Hepatocyte (in vitro differentiated cells): ENCODE measurements around the gene ZNF117. TPM values are rescaled to one million over a fixed set of nuclear protein-coding genes. Genes with fewer than 3 reads are reported as not detected.

Experiments used
- DNase-seq: peaks from one replicate; pipeline ENCODE4 v3.0.0-alpha.2; 2016; ENCODE audit warnings: low spot score
- H2AFZ ChIP-seq: fragments of 200-600 bp; sonication (generic); 2 replicates; pipeline ENCODE4 v1.6.0; 2016; ENCODE audit warnings: antibody characterized with exemption, mild to moderate bottlenecking
- H3K27ac ChIP-seq: fragments of 200-600 bp; sonication (generic); 2 replicates; pipeline ENCODE4 v1.5.1; 2016; ENCODE audit warnings: mild to moderate bottlenecking
- H3K27me3 ChIP-seq: fragments of 200-600 bp; sonication (generic); 2 replicates; pipeline ENCODE4 v1.6.1; 2016
- H3K36me3 ChIP-seq: fragments of 200-600 bp; sonication (generic); replicated peaks from 2 replicates; pipeline ENCODE4 v1.5.1; 2016; ENCODE audit warnings: low read depth; ENCODE audit not compliant: insufficient read depth
- H3K4me1 ChIP-seq: fragments of 200-600 bp; sonication (generic); 2 replicates; pipeline ENCODE4 v1.5.1; 2016; ENCODE audit warnings: mild to moderate bottlenecking, moderate library complexity; ENCODE audit not compliant: insufficient read depth
- H3K4me2 ChIP-seq: fragments of 200-600 bp; sonication (generic); 2 replicates; pipeline ENCODE4 v1.6.0; 2016
- H3K4me3 ChIP-seq: fragments of 200-600 bp; sonication (generic); 2 replicates; pipeline ENCODE4 v1.5.1; 2016; ENCODE audit warnings: mild to moderate bottlenecking
- H3K79me2 ChIP-seq: fragments of 200-600 bp; sonication (generic); 2 replicates; pipeline ENCODE4 v1.6.0; 2017; ENCODE audit warnings: mild to moderate bottlenecking
- H3K9me2 ChIP-seq: fragments of 200-600 bp; sonication (generic); replicated peaks from 2 replicates; pipeline ENCODE4 v1.6.0; 2017; ENCODE audit warnings: mild to moderate bottlenecking; ENCODE audit not compliant: insufficient read depth
- H3K9me3 ChIP-seq: fragments of 200-600 bp; sonication (generic); 2 replicates; pipeline ENCODE4 v1.5.1; 2016; ENCODE audit warnings: low read depth, mild to moderate bottlenecking
- H4K20me1 ChIP-seq: fragments of 200-600 bp; sonication (generic); 2 replicates; pipeline ENCODE4 v1.6.0; 2016; ENCODE audit warnings: mild to moderate bottlenecking; ENCODE audit not compliant: insufficient read depth, poor library complexity, severe bottlenecking
- EZH2 ChIP-seq: fragments of 200-600 bp; sonication (generic); IDR thresholded peaks from 2 replicates; pipeline ENCODE4 v1.6.1; 2016; ENCODE audit warnings: antibody characterized with exemption, mild to moderate bottlenecking, borderline replicate concordance
- EZH2phosphoT487 ChIP-seq: fragments of 200-600 bp; sonication (generic); IDR thresholded peaks from one replicate; pipeline ENCODE4 v1.6.1; 2018; ENCODE audit warnings: antibody characterized with exemption, mild to moderate bottlenecking, low read depth, moderate library complexity; ENCODE audit not compliant: unreplicated experiment, severe bottlenecking
- WGBS: methylation state at CpG from one replicate; pipeline ENCODE4 v1.1.6; 2016; ENCODE audit warnings: low lambda C conversion rate; ENCODE audit errors: missing lambda C conversion rate; 5-methylcytosine and 5-hydroxymethylcytosine counted together
- polyA plus RNA-seq: library from polyadenylated mRNA; unstranded; fragments of >200 nt; fragmentation: Nextera tagmentation; extraction: Ambion mirVana; gene quantifications from 2 replicates; pipeline ENCODE4 v1.2.1, GENCODE V29; 2016
- total RNA-seq: library from RNA; depleted of rRNA; stranded (reverse); fragments of >200 nt; gene quantifications from 2 replicates; pipeline ENCODE4 v1.2.3, GENCODE V29; 2014
- TF ChIP-seq, protein P1 (sequence below): fragments of 200-600 bp; sonication (generic); IDR thresholded peaks from 2 replicates; pipeline ENCODE4 v1.5.1; 2016; ENCODE audit warnings: antibody characterized with exemption, mild to moderate bottlenecking; ENCODE audit not compliant: poor library complexity

ZNF117 gene
- total and polyA plus RNA-seq, 2 experiments from 2014 or later = 4.1 to 16.8 TPM

DNA sequence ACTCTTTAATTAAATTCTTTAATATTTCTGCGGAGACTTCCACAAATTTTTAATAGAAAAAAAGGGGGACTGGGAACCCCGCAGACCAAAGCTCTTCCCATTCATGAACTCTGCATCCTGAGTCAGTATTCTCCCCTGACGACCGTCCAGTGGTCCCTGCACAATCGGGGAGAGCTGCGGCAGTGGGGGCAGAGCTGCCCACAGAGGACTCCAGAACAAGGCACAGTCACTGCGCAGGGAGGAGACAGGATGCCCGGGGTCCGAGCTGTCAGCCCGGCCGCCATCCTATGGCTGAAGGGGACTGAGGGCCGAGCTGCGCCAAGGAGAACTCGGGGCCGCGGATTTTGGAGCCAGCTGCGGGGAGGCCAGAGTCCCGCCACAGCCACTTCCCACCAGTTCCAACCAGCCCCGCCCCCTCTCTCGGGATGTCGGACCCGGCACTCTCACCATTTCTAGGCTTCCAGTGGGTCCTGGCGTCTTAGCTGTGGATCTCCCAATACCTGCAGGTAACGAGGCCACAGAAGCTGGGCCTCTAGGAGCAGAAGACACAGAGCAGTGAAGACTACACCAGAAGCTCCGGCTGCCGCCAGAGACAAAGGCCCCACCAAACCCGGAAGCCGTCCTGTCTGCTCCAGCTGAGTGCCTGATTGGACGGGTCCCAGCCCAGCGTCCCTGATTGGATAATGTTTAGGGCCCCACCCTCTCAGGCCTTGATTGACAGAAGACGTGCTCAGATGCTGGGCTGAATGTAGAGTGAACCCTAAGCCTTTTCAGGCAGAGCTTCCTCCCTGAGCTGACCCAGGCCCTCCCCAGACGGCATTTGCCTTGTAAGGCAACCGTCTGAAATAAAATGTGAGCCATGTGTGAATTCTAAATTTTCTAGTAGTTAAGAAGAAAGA, 15.5 kb upstream of the ZNF117 start, which contains the start of gene ERV3-1:
TSS of gene ERV3-1 (minus strand) at position 594 of the 899 bp plus-strand sequence. CDS start 13,661 bp downstream, outside the sequence.
- peaks cover 48% of the 10 kb centered on the region for H3K79me2 ChIP-seq
- 2% methylated on average over 33 of the region's 33 CpGs for WGBS
- H3K4me1 ChIP-seq = peaks cover 5% of the 10 kb centered on the region

DNA sequence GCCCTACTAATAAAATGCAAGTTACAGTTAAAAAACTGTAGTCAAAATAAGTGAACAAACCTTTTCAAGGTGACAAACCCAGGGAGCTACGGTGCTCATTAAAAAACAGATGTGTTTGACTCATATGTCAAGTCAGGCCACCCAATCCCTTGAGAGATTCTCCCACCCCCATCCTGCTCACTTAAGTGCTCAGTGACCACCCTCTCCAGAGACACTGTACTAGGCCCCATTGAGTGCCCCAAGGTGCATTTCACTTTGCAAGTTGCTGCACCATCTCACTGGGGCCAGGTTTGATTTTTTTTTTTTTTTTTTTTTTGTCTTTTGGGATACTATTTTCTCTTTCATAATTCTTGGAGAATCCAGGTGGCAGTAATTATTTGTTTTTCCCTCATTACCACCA, 13.7 kb upstream of the ZNF117 start:
- Histone ChIP-seq H3K79me2 (peaks cover 59% of the 10 kb centered on the region), H2AFZ (no peak overlapping the region), H3K4me1 (peaks cover 5% of the 10 kb centered on the region), H3K4me2 (peak overlapping the region; percentile 77), H3K4me3 (no peak overlapping the region), H3K36me3 (no peaks in the 10 kb centered on the region), H3K9me3 (peaks cover 10% of the 10 kb centered on the region), H3K27me3 (no peaks in the 10 kb centered on the region), H4K20me1 (no peaks in the 10 kb centered on the region), H3K27ac (no peak overlapping the region), H3K9me2 (no peaks in the 10 kb centered on the region)
- no peak for DNase-seq
- TF ChIP-seq, protein P1, sequence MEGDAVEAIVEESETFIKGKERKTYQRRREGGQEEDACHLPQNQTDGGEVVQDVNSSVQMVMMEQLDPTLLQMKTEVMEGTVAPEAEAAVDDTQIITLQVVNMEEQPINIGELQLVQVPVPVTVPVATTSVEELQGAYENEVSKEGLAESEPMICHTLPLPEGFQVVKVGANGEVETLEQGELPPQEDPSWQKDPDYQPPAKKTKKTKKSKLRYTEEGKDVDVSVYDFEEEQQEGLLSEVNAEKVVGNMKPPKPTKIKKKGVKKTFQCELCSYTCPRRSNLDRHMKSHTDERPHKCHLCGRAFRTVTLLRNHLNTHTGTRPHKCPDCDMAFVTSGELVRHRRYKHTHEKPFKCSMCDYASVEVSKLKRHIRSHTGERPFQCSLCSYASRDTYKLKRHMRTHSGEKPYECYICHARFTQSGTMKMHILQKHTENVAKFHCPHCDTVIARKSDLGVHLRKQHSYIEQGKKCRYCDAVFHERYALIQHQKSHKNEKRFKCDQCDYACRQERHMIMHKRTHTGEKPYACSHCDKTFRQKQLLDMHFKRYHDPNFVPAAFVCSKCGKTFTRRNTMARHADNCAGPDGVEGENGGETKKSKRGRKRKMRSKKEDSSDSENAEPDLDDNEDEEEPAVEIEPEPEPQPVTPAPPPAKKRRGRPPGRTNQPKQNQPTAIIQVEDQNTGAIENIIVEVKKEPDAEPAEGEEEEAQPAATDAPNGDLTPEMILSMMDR = no peak
- TF ChIP-seq EZH2 (no peak), EZH2phosphoT487 (no peak)
- WGBS = 86% methylated on average over 1 of the region's 1 CpG

More for the DNA sequence above, 15.5 kb upstream of the ZNF117 start, which contains the start of gene ERV3-1:
- DNase-seq = peak; percentile 96
- Histone ChIP-seq H3K9me2 (no peaks in the 10 kb centered on the region), H3K4me3 (peak within 1 kb of the TSS; percentile 69), H3K27ac (peak within 1 kb of the TSS; percentile 96), H3K4me2 (peak within 1 kb of the TSS; percentile 77), H3K36me3 (no peaks in the 10 kb centered on the region), H3K9me3 (peaks cover 6% of the 10 kb centered on the region), H2AFZ (peak within 1 kb of the TSS; percentile 79), H4K20me1 (no peaks in the 10 kb centered on the region), H3K27me3 (no peaks in the 10 kb centered on the region)
- no peak for TF ChIP-seq EZH2
- no peak for TF ChIP-seq EZH2phosphoT487
- TF ChIP-seq, protein P1 = no peak

DNA sequence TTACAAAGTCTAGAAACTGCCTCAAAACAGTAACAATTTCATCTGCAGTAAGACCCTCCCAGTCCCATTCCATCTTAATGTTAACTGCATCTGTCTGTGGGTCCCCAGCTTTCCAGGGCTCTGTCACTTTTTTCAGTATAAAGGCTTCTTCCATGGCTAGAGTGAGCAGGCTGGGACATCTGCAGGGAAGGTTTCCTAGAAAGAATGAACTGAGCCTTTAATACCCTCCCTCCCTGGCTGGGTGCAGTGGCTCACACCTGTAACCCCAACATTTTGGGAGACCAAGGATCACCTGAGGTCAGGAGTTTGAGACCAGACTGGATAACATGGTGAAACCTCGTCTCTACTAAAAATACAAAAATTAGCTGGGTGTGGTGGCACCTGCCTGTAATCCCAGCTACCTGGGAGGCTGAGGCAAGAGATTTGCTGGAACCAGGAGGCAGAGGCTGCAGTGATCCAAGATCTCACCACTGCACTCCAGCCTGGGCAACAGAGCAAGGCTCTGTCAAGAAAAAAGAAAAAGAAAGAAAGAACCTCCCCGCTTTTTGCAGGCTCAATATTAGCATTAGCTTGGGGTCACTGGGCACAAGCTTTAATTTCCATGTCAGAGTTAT, 12.2 kb upstream of the ZNF117 start:
- no peaks in the 10 kb centered on the region for H3K36me3 ChIP-seq
- TF ChIP-seq EZH2phosphoT487 (no peak), EZH2 (no peak)
- TF ChIP-seq, protein P1 = no peak
- WGBS = 98% methylated on average over 2 of the region's 2 CpGs
- H3K27ac ChIP-seq = no peak overlapping the region
- peaks cover 59% of the 10 kb centered on the region for H3K79me2 ChIP-seq
- no peaks in the 10 kb centered on the region for H3K27me3 ChIP-seq
- H3K9me2 ChIP-seq = no peaks in the 10 kb centered on the region
- no peak overlapping the region for H2AFZ ChIP-seq
- H3K4me2 ChIP-seq = no peak overlapping the region
- no peak for DNase-seq
- H3K4me3 ChIP-seq = no peak overlapping the region
- no peaks in the 10 kb centered on the region for H4K20me1 ChIP-seq
- peaks cover 19% of the 10 kb centered on the region for H3K9me3 ChIP-seq
- H3K4me1 ChIP-seq = peaks cover 5% of the 10 kb centered on the region
